ENCODE data around the gene FSCN2.

- no peak for TF ChIP-seq ZBTB40 (IDR thresholded peaks at IDR 0.05; ENCODE audit: borderline replicate concordance)
- TF ChIP-seq PBX3 (IDR thresholded peaks at IDR 0.05; ENCODE audit: insufficient replicate concordance, low read depth, low read length), result no peak
- no peak for TF ChIP-seq ATF3 (IDR thresholded peaks at IDR 0.05; ENCODE audit: borderline replicate concordance, extremely low read depth, low read depth, low read length)
- TF ChIP-seq HCFC1 (IDR thresholded peaks at IDR 0.05; ENCODE audit: low read length), result no peak
- TF ChIP-seq BHLHE40 (IDR thresholded peaks at IDR 0.05; ENCODE audit: borderline replicate concordance in 1 of 2, low read depth in 2 of 2, low read length in 1 of 2), result no peak
- no peak for TF ChIP-seq MEF2B (IDR thresholded peaks at IDR 0.05; ENCODE audit: partially characterized antibody, poor library complexity, severe bottlenecking)
- TF ChIP-seq ZNF217 (IDR thresholded peaks at IDR 0.05), result no peak
- no peak for TF ChIP-seq MXI1 (IDR thresholded peaks at IDR 0.05; ENCODE audit: low read depth, low read length)
- TF ChIP-seq, protein P1, sequence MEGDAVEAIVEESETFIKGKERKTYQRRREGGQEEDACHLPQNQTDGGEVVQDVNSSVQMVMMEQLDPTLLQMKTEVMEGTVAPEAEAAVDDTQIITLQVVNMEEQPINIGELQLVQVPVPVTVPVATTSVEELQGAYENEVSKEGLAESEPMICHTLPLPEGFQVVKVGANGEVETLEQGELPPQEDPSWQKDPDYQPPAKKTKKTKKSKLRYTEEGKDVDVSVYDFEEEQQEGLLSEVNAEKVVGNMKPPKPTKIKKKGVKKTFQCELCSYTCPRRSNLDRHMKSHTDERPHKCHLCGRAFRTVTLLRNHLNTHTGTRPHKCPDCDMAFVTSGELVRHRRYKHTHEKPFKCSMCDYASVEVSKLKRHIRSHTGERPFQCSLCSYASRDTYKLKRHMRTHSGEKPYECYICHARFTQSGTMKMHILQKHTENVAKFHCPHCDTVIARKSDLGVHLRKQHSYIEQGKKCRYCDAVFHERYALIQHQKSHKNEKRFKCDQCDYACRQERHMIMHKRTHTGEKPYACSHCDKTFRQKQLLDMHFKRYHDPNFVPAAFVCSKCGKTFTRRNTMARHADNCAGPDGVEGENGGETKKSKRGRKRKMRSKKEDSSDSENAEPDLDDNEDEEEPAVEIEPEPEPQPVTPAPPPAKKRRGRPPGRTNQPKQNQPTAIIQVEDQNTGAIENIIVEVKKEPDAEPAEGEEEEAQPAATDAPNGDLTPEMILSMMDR (IDR thresholded peaks at IDR 0.05 in 2 of 3, conservative IDR thresholded peaks at IDR 0.05 in 1 of 3; ENCODE audit: control insufficient read depth in 2 of 3, extremely low read depth in 1 of 3, insufficient read depth in 1 of 3, low read depth in 3 of 3, low read length in 3 of 3), result no peak
- TF ChIP-seq KAT2A (conservative IDR thresholded peaks at IDR 0.05; ENCODE audit: control insufficient read depth, low read depth, low read length), result no peak
- TF ChIP-seq TCF7 (IDR thresholded peaks at IDR 0.05; ENCODE audit: borderline replicate concordance), result no peak
- no peak for TF ChIP-seq REST (IDR thresholded peaks at IDR 0.05; ENCODE audit: low read depth, low read length)
- no peak for TF ChIP-seq CEBPB (IDR thresholded peaks at IDR 0.05; ENCODE audit: borderline replicate concordance in 1 of 2, low read depth in 2 of 2, low read length in 2 of 2)
Measured at GRCh38 chr17:81533339-81534141, 5.4 kb downstream of the FSCN2 start.

Data from GM12878 (cell line).